HL-60/S4 treated with phorbol 12-myristate 13-acetate at 8.2 ng/mL for 4 days and 3 days (cell line): ENCODE data around the gene BTG2.

ENCODE experiments used
- in situ Hi-C: fragments of 300-500 bp; cut with MboI; formaldehyde crosslinking; loops from 2 replicates; pipeline ENCODE4 v1.15.0; 2022; ENCODE audit warnings: low sequenced_read_pairs

The BTG2 gene

GRCh38 chr1:203274603-203275381, 30.5 kb upstream of the BTG2 start:
- in situ Hi-C loops, result loop anchor here (5.0 to 25.0 kb wide), 2 partner anchors 63 to 1088 kb away; partner anchors contain the start of gene PLEKHA6

- in situ Hi-C loops, result no loop called here
Measured at GRCh38 chr1:203275656-203276272, 29.6 kb upstream of the BTG2 start.

- in situ Hi-C loops, result no loop called here
Measured at GRCh38 chr1:203276408-203276807, 28.9 kb upstream of the BTG2 start.

GRCh38 chr1:203276916-203277545, 28.3 kb upstream of the BTG2 start:
- in situ Hi-C loops, result no loop called here

GRCh38 chr1:203278082-203278884, 27.0 kb upstream of the BTG2 start:
- in situ Hi-C loops, result no loop called here

- in situ Hi-C loops, result no loop called here
Measured at GRCh38 chr1:203278885-203279406, 26.4 kb upstream of the BTG2 start.

GRCh38 chr1:203280061-203280460, 25.3 kb upstream of the BTG2 start:
- in situ Hi-C loops, result no loop called here

DNA sequence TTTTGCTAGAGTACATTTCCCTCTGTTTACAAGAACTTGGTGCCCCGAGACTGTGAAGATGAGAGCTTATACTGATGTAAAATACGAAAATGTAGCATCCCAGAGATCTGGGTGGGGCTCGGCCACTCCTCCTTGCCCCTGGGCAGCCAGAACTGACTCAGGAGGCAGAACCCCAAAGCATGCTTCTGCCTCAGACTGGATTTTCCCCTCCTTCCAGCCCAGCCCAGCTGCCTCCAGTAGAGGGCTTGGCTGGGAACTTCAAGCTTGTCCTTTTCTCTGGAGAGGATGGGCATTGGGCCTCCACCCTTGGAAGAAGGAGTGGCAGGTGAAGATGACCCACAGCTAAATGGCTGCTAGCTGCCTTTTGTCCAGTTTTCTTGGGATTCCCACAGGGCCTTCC, 24.3 kb upstream of the BTG2 start:
- in situ Hi-C loops, result no loop called here

GRCh38 chr1:203281851-203282661, 23.3 kb upstream of the BTG2 start:
- in situ Hi-C loops, result no loop called here

GRCh38 chr1:203282720-203283542, 22.4 kb upstream of the BTG2 start:
- in situ Hi-C loops, result no loop called here

DNA sequence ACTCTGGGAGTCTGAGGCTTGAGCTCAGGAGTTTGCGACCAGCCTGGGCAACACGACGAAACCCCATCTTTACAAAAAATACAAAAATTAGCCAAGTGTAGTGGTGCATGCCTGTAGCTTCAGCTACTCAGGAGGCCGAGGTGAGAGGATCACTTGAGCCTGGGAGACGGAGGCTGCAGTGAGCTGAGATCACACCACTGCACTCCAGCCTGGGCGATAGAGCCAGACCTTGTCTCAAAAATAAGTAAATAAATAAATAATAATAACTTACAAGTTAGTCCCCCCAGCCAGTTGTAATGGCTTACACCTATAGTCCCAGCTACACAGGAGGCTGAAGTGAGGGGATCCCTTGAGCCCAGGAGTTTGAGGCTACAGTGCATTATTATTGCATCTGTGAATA, 21.7 kb upstream of the BTG2 start:
- in situ Hi-C loops, result no loop called here

DNA sequence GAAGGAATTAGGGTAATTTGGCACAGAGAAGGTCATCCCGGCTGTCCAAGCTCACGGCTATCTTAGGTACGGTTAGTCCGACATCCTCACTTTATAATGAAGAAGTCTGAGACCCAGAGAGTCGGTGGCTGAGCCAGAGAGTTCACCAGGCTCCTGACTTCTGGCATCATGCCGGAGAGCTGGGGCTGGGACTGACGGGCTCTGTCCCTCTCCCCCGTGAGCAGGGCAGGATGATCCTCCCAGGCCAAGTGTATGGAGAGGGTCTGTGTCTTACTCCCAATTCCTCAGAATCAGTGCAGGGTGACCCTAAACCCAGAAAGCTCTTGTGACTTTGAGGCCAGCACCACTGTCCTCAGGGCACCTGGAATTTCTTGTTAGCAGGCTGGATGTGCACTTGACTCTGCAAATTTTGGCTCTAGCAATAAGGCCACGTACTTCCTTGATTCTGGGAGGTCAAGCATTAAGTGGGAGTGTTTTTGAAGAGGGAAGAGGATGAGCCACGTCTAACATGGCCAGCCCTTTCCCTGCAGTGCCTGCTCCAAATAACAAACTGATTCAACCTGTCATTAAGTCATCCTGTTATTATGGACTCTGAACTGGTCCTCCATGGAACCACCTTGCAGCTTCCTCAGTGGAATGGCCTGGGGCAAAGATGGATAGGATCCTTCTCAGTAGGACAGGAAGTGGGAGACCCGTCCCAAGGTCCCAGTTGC, 20.8 kb upstream of the BTG2 start:
- in situ Hi-C loops, result no loop called here

- in situ Hi-C loops, result no loop called here
Measured at GRCh38 chr1:203286161-203286984, 18.9 kb upstream of the BTG2 start.

DNA sequence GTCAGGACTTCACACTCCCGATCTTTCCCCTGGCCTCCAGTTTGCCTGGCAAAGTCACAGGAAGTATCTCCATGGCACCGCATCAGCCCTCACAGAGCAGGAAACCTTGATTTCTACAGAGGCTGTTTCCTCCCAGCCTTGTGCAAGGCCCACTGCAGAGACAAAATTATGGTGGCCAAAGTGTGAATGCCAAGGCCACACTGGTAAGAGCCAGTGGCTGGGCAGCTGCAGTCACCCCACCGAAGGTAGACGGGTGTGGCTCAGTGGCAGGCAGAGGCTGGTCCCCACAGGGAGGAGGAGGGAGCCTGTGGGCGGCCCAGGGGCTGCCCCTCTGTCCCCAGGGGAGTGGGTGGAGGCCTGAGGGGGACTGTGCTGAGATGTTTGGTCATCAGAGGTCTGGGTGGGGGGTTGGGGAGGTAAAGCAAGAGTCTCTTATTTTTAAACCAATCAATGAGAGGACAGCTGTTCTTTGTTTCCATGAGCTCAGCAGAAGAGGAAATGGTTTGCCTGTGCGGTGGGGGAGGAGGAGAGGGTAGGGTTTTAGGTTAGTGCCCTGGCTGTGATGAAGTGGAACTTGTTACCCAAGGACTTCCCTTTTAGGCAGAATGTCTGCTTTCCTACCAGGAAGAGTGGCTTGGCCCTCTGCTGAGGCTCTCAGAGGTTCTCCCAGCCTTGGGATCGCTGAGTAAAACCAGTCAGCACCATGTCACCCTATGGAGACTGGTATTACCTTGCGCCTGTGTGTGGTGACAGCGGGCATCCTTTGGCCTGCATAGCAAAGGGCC, 18.0 kb upstream of the BTG2 start:
- in situ Hi-C loops, result no loop called here

DNA sequence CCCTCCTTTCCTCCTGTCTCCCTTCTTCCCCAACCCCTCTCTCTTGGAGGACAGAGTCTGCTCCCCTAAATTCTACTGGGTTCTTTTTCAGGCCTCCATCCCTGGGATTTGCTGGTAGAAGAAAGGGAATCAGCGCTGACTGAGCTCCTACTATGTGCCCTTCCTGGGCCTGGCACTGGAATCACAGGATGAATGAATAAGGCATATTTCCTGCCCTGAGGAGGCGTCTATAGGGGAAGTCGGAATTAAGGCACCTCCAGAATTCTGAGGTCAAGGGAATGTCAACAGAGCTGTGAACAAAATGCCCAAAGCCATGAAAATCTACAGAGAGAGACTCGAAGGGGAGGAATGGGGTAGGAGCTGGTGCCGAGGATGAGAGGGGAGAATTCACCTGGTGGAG, 17.4 kb upstream of the BTG2 start:
- in situ Hi-C loops, result no loop called here

DNA sequence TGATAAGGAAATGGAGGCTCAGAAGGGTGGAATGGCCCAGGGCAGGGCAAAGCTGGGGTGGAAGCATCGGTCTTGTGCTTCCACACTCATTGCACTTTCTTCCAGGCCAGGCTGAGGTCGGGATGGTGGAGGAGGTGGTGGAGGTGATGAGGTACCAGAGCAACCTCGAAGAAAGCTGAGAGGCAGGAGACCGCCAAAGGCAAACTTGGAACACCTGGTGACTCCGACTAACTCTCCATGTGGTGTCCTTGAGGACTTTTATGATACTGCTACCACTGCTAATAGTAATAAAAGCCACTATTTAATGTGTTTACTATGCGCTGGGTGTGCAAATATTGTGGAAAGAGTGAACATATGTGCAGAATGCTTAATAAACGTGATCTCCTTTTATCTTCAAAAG, 16.9 kb upstream of the BTG2 start:
- in situ Hi-C loops, result no loop called here
